HG02870 (cell line): ENCODE data around the gene PARVG.

Experiments
- ATAC-seq: cut with Tn5 transposase; IDR thresholded peaks from one replicate; pipeline ENCODE4 v1.9.1; 2021; ENCODE audit warnings: mild to moderate bottlenecking, moderate library complexity; ENCODE audit not compliant: unreplicated experiment

The PARVG gene

GRCh38 chr22:44179989-44180705 lies 578 bp upstream of the PARVG start:
- no peak for ATAC-seq

- ATAC-seq = no peak
These were observed 547 bp downstream of the PARVG start for GRCh38 chr22:44181033-44181911.

- no peak for ATAC-seq
These were observed 1.3 kb downstream of the PARVG start for GRCh38 chr22:44181912-44182587.

- no peak for ATAC-seq
These were observed 2.0 kb downstream of the PARVG start for GRCh38 chr22:44182588-44183286.

- ATAC-seq = no peak
These were observed 2.5 kb downstream of the PARVG start for GRCh38 chr22:44183287-44183588.

GRCh38 chr22:44184006-44184405 lies 3.3 kb downstream of the PARVG start:
- no peak for ATAC-seq

GRCh38 chr22:44185237-44186120 lies 4.8 kb downstream of the PARVG start:
- no peak for ATAC-seq

GRCh38 chr22:44186121-44186510 lies 5.4 kb downstream of the PARVG start:
- ATAC-seq = no peak

- ATAC-seq = no peak
These were observed 6.0 kb downstream of the PARVG start for GRCh38 chr22:44186737-44187136.

GRCh38 chr22:44187652-44188230 lies 7.0 kb downstream of the PARVG start:
- ATAC-seq = no peak

GRCh38 chr22:44188316-44188715 lies 7.6 kb downstream of the PARVG start:
- no peak for ATAC-seq

- no peak for ATAC-seq
These were observed 8.4 kb downstream of the PARVG start for GRCh38 chr22:44188986-44189630.

GRCh38 chr22:44190381-44190976 lies 9.8 kb downstream of the PARVG start:
- no peak for ATAC-seq

GRCh38 chr22:44191036-44191454 lies 10.3 kb downstream of the PARVG start:
- no peak for ATAC-seq

GRCh38 chr22:44192098-44192815 lies 11.5 kb downstream of the PARVG start:
- ATAC-seq = no peak

GRCh38 chr22:44192816-44193534 lies 12.2 kb downstream of the PARVG start:
- ATAC-seq = no peak

- ATAC-seq = no peak
These were observed 12.8 kb downstream of the PARVG start for GRCh38 chr22:44193535-44193891.

GRCh38 chr22:44194569-44194968 lies 13.8 kb downstream of the PARVG start:
- ATAC-seq = no peak
